Measurements from ENCODE around the gene FRAT2. TPM values are rescaled to one million over a fixed set of nuclear protein-coding genes. Genes with fewer than 3 reads are reported as not detected.
A peak's percentile ranks its signal among the peaks of the same experiment; 100 is the strongest.

The FRAT2 gene
- total RNA-seq, 1 donor: 5.2 TPM

DNA sequence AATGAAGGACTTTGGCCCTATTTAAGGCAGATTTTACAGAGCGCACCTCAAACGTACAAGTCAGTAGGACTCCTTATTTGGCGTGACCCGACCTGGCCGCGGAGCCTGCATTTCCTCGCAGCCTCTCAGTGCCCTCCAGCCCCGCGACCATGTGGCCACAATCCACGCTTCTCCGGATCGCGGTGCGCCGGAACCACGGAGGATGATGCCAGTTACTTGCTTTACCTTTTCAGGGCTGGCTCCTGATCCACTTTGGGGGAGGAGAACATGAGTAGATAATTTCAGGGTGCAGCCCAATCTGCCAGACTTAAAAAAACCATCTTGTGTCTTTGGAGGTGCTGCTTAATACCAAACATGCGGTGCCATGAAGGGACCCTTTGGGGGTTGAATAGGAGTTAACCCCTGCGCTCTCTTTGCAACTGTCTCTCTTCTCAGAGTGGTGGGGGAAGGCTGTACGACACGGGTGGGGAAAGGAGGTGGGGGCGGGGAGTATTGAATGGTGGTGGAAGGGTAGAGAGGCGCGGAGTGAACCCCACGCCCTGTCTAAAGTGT lies 14.0 kb downstream of the FRAT2 start:
- DNase-seq (ENCODE audit: low read depth): no peak
- TF ChIP-seq, protein P1, sequence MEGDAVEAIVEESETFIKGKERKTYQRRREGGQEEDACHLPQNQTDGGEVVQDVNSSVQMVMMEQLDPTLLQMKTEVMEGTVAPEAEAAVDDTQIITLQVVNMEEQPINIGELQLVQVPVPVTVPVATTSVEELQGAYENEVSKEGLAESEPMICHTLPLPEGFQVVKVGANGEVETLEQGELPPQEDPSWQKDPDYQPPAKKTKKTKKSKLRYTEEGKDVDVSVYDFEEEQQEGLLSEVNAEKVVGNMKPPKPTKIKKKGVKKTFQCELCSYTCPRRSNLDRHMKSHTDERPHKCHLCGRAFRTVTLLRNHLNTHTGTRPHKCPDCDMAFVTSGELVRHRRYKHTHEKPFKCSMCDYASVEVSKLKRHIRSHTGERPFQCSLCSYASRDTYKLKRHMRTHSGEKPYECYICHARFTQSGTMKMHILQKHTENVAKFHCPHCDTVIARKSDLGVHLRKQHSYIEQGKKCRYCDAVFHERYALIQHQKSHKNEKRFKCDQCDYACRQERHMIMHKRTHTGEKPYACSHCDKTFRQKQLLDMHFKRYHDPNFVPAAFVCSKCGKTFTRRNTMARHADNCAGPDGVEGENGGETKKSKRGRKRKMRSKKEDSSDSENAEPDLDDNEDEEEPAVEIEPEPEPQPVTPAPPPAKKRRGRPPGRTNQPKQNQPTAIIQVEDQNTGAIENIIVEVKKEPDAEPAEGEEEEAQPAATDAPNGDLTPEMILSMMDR (IDR thresholded peaks at IDR 0.05; ENCODE audit: insufficient read depth, low read depth, low read length): no peak
- H3K4me3 ChIP-seq (ENCODE audit: low read depth, low read length): peak overlapping the region; percentile 84

DNA sequence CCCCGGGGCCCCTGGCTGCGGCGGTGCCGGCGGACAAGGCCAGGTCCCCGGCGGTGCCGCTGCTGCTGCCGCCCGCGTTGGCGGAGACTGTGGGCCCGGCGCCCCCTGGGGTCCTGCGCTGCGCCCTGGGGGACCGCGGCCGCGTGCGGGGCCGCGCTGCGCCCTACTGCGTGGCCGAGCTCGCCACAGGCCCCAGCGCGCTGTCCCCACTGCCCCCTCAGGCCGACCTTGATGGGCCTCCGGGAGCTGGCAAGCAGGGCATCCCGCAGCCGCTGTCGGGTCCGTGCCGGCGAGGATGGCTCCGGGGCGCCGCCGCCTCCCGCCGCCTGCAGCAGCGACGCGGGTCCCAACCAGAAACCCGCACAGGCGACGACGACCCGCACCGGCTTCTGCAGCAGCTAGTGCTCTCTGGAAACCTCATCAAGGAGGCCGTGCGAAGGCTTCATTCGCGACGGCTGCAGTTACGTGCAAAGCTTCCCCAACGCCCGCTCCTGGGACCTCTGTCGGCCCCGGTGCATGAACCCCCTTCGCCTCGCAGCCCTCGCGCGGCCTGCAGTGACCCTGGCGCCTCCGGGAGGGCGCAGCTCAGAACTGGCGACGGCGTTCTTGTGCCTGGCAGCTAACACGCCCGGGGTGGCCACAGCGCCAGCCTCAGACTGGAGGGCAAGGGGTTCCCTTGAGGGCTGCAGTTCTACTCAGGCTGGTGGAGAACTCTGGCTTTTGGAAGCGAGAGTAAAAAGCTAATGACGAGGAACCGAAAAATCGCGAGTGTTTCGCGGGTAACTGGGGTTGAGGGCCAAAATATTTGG lies 14.7 kb downstream of the FRAT2 start:
- no peak for DNase-seq (ENCODE audit: low read depth)
- peak overlapping the region; percentile 84 for H3K4me3 ChIP-seq (ENCODE audit: low read depth, low read length)
- TF ChIP-seq, protein P1 (IDR thresholded peaks at IDR 0.05; ENCODE audit: insufficient read depth, low read depth, low read length): no peak

DNA sequence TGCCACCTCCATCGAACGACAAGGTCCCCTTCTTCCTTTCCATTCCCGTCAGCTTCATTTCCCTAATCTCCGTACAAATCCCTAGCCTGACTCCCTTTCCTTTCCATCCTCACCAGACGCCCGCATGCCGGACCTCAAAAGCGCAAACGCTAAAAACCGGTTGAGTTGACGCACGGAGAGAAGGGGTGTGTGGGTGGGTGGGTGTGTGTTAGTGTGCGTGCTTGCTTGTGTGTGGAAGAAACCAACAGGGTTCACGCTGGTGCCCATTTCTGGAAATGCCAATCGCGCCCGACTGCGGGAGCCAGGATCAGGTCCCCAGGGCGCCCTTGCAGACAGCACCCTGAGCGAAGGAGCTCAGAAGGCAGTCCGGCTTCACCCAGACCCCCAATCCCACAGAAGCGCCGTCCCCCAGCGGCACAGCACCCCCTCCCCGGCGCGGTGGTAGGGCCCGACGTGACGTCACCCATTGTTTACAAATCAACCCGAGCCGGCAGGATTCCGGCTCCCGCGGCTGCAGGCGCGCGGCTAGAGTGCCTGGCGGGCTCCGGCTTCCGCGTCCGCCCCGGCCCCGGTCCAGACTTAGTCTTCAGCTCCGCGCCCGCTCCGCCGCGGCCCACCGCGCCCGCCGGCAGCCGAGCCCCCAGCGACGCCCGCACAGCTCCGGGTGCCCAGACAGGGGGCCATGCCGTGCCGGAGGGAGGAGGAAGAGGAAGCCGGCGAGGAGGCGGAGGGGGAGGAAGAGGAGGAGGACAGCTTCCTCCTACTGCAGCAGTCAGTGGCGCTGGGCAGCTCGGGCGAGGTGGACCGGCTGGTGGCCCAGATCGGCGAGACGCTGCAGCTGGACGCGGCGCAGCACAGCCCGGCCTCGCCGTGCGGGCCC lies 15.5 kb downstream of the FRAT2 start, which contains the start of gene FRAT1:
TSS of gene FRAT1 (plus strand) at position 500 of the 880 bp plus-strand sequence. CDS start at position 683, 183 bp downstream.
- DNase-seq (ENCODE audit: low read depth): peak; percentile 94
- TF ChIP-seq, protein P1 (IDR thresholded peaks at IDR 0.05; ENCODE audit: insufficient read depth, low read depth, low read length): no peak
- H3K4me3 ChIP-seq (ENCODE audit: low read depth, low read length): peak within 1 kb of the TSS; percentile 84

DNA sequence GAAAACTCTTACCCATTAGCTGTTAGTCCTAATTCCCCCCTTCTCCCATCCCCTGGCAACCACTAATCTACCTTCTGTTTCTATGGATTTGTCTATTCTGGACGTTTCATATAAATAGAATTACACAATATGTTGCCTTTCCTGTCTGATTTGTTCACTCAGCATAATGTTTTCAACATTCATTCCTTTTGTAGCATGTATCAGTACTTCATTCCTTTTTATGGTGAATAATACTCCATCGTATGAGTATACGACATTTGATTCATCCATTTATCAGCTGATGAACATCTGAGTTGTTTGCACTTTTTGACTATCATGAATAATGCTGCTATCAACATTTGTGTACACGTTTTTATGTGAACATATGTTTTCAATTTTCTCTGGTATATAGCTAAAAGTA lies 19.9 kb downstream of the FRAT2 start:
- DNase-seq (ENCODE audit: low read depth): no peak
- TF ChIP-seq, protein P1 (IDR thresholded peaks at IDR 0.05; ENCODE audit: insufficient read depth, low read depth, low read length): no peak
- no peak overlapping the region for H3K4me3 ChIP-seq (ENCODE audit: low read depth, low read length)

DNA sequence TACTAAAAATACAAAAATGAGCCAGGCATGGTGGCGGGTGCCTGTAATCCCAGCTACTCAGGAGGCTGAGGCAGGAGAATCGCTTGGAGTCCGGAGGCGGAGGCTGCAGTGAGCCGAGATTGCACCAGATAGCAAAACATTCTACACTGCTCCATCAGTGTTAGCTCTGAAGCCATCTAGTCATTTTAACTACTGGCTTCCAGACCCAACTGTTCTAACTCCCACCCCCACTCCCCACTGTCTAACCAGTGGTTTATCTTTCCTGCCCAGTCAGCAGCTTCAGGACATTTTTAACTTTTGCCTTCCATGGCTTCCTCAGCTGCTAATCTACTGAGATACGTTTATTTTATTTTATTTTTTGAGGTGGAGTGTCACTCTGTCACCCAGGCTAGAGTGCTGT lies 21.6 kb downstream of the FRAT2 start:
- no peak overlapping the region for H3K4me3 ChIP-seq (ENCODE audit: low read depth, low read length)
- no peak for DNase-seq (ENCODE audit: low read depth)
- TF ChIP-seq, protein P1 (IDR thresholded peaks at IDR 0.05; ENCODE audit: insufficient read depth, low read depth, low read length): no peak

DNA sequence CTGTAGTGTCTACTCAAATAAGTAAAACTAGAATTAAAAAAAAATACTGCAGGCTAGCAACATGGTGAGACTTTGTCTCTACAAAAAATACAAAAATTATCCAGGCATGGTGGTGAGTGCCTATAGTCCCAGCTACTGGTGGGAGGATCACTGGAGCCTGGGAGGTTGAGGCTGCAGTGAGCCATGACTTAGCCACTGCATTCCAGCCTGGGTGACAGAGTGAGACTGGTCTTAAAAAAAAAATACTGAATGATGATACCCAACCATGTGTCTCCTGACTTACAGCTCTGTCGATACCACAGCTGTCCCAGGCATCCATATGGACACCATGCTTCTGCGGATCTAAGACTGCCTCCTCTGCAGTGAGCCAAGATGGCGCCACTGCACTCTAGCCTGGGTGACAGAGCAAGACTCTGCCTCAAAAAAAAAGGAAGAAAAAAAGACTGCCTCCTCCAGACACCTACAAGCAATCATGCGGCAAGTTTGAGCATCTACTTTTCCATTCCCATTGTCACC lies 23.4 kb downstream of the FRAT2 start:
- TF ChIP-seq, protein P1 (IDR thresholded peaks at IDR 0.05; ENCODE audit: insufficient read depth, low read depth, low read length): no peak
- H3K4me3 ChIP-seq (ENCODE audit: low read depth, low read length): no peak overlapping the region
- no peak for DNase-seq (ENCODE audit: low read depth)

Measured in fibroblast of villous mesenchyme (primary cell).